Raji (cell line): ENCODE measurements around the gene SUSD6.

ENCODE experiments used
- POLR2A ChIP-seq: IDR thresholded peaks from 2 replicates; pipeline ENCODE4 v1.6.1; 2011; ENCODE audit warnings: low read depth, low read length, control low read depth; ENCODE audit not compliant: insufficient read depth

Gene SUSD6

GRCh38 chr14:69581316-69581935, 30.0 kb upstream of the SUSD6 start:
- no peak for TF ChIP-seq POLR2A

- no peak for TF ChIP-seq POLR2A
Observed at GRCh38 chr14:69582212-69582611, 29.2 kb upstream of the SUSD6 start.

- TF ChIP-seq POLR2A, result no peak
Observed at GRCh38 chr14:69582829-69583228, 28.6 kb upstream of the SUSD6 start.

- TF ChIP-seq POLR2A, result no peak
Observed at GRCh38 chr14:69584389-69584788, 27.0 kb upstream of the SUSD6 start.

- TF ChIP-seq POLR2A, result no peak
Observed at GRCh38 chr14:69586404-69586803, 25.0 kb upstream of the SUSD6 start.

GRCh38 chr14:69587389-69587788, 24.0 kb upstream of the SUSD6 start:
- no peak for TF ChIP-seq POLR2A

- TF ChIP-seq POLR2A, result no peak
Observed at GRCh38 chr14:69591317-69591716, 20.1 kb upstream of the SUSD6 start.

GRCh38 chr14:69593018-69593677, 18.2 kb upstream of the SUSD6 start:
- TF ChIP-seq POLR2A, result no peak

- TF ChIP-seq POLR2A, result no peak
Observed at GRCh38 chr14:69594846-69595245, 16.6 kb upstream of the SUSD6 start.

GRCh38 chr14:69595336-69595735, 16.1 kb upstream of the SUSD6 start:
- no peak for TF ChIP-seq POLR2A

GRCh38 chr14:69600304-69600891, 11.0 kb upstream of the SUSD6 start:
- TF ChIP-seq POLR2A, result no peak

- no peak for TF ChIP-seq POLR2A
Observed at GRCh38 chr14:69605738-69606137, 5.7 kb upstream of the SUSD6 start.

- no peak for TF ChIP-seq POLR2A
Observed at GRCh38 chr14:69606258-69607184, 4.9 kb upstream of the SUSD6 start.

GRCh38 chr14:69610020-69610873, 1.1 kb upstream of the SUSD6 start:
- no peak for TF ChIP-seq POLR2A

- TF ChIP-seq POLR2A, result no peak
Observed at GRCh38 chr14:69610874-69611171, 573 bp upstream of the SUSD6 start.
